Effector CD8-positive, alpha-beta T cell (primary cell): ENCODE measurements around the gene INS.

ENCODE experiments used
- DNase-seq: peaks from one replicate; lab custom pipeline; 2025; lab: John Stamatoyannopoulos, UW

Gene INS

GRCh38 chr11:2144544-2145248, 16.3 kb downstream of the INS start:
- DNase-seq: no peak

- DNase-seq: no peak
Observed at GRCh38 chr11:2143799-2144543, 17.0 kb downstream of the INS start.

GRCh38 chr11:2143477-2143798, 17.6 kb downstream of the INS start:
- DNase-seq: no peak

- DNase-seq: no peak
Observed at GRCh38 chr11:2142762-2143202, 18.2 kb downstream of the INS start.

GRCh38 chr11:2142300-2142759, 18.7 kb downstream of the INS start:
- DNase-seq: no peak

GRCh38 chr11:2140411-2141400, 20.3 kb downstream of the INS start:
- DNase-seq: no peak

GRCh38 chr11:2139621-2140337, 21.2 kb downstream of the INS start:
- no peak for DNase-seq

GRCh38 chr11:2139123-2139521, 21.9 kb downstream of the INS start, which contains the start of gene IGF2:
TSS of gene IGF2 (minus strand) at chr11:2139389. CDS start at chr11:2135523, 3,866 bp downstream.
- no peak for DNase-seq

- no peak for DNase-seq
Observed at GRCh38 chr11:2138431-2139122, 22.4 kb downstream of the INS start.

GRCh38 chr11:2138068-2138430, 23.0 kb downstream of the INS start:
- no peak for DNase-seq

- DNase-seq: no peak
Observed at GRCh38 chr11:2137202-2138067, 23.6 kb downstream of the INS start.

GRCh38 chr11:2136952-2137201, 24.1 kb downstream of the INS start:
- no peak for DNase-seq

GRCh38 chr11:2136209-2136951, 24.6 kb downstream of the INS start:
- no peak for DNase-seq

- no peak for DNase-seq
Observed at GRCh38 chr11:2135648-2136201, 25.3 kb downstream of the INS start.

- no peak for DNase-seq
Observed at GRCh38 chr11:2135018-2135569, 25.9 kb downstream of the INS start.

- DNase-seq: no peak
Observed at GRCh38 chr11:2134022-2135010, 26.7 kb downstream of the INS start.

- no peak for DNase-seq
Observed at GRCh38 chr11:2133241-2134021, 27.6 kb downstream of the INS start.
